Upper lobe of left lung (tissue), 4 donors: ENCODE results near the gene MTMR12.

Experiments used
- CTCF ChIP-seq, 6 experiments: fragments of 450-650 bp in 4 of 6; fragments of 200-600 bp in 2 of 6; sonication (generic) in 2 of 6; IDR thresholded peaks; one replicate each; pipeline ENCODE4 v1.5.1; 2016 to 2019; ENCODE audit warnings: antibody characterized with exemption in 6 of 6
- POLR2A ChIP-seq, 4 donors: fragments of 450-650 bp; IDR thresholded peaks; one replicate each; pipeline ENCODE4 v1.5.1; 2016 to 2017; ENCODE audit warnings: antibody characterized with exemption in 4 of 4, mild to moderate bottlenecking in 2 of 4

- no peak for TF ChIP-seq CTCF (IDR thresholded peaks at IDR 0.05)
- TF ChIP-seq POLR2A (IDR thresholded peaks at IDR 0.05), result no peak
These were observed 30.1 kb downstream of the MTMR12 start for GRCh38 chr5:32282633-32283032.
